Activated naive CD8-positive, alpha-beta T cell treated with anti-CD3 and anti-CD28 coated beads, Interleukin-2, amount 10 ng/mL, durations not matched to agents 7 days and 5 days (primary cell): ENCODE data around the gene NRXN3. TPM values are rescaled to one million over a fixed set of nuclear protein-coding genes. Genes with fewer than 3 reads are reported as not detected.

Experiments
- ATAC-seq: fragments of 150-1000 bp; cut with Tn5 transposase; one replicate; pipeline ENCODE4 v1.10.0; 2021; ENCODE audit warnings: low read depth, moderate library complexity
- POLR2A ChIA-PET: fragments of 350-600 bp; sonication (Branson Sonifier 250); formaldehyde crosslinking; loops from one replicate; lab custom pipeline; 2021; ENCODE audit warnings: antibody characterized with exemption; lab: Charles Lee
- DNase-seq: peaks from one replicate; pipeline ENCODE4 v3.0.0; 2021
- H3K27ac Mint-ChIP-seq: one replicate; pipeline ENCODE4 v1.8.0; 2022; ENCODE audit warnings: mild to moderate bottlenecking, mixed read lengths
- H3K27me3 Mint-ChIP-seq: one replicate; pipeline ENCODE4 v1.8.0; 2022; ENCODE audit warnings: mild to moderate bottlenecking, moderate library complexity, mixed read lengths
- H3K36me3 Mint-ChIP-seq: one replicate; pipeline ENCODE4 v1.8.0; 2021; ENCODE audit warnings: mild to moderate bottlenecking, mixed read lengths
- H3K4me1 Mint-ChIP-seq: one replicate; pipeline ENCODE4 v1.8.0; 2021; ENCODE audit warnings: mixed read lengths
- H3K4me3 Mint-ChIP-seq: one replicate; pipeline ENCODE4 v1.8.0; 2022; ENCODE audit warnings: mild to moderate bottlenecking, moderate library complexity, mixed read lengths
- H3K9me3 Mint-ChIP-seq: one replicate; pipeline ENCODE4 v1.8.0; 2021; ENCODE audit warnings: mixed read lengths
- total RNA-seq, 2 experiments: library from RNA; stranded (reverse); gene quantifications; one replicate each; pipeline ENCODE4 v1.2.3, GENCODE V29; 2021

Gene NRXN3
- total RNA-seq, 2 experiments from 2014 or later = not detected

- POLR2A ChIA-PET = no interaction called here
- H3K27me3 Mint-ChIP-seq = no peaks in the 10 kb centered on the region
- H3K4me3 Mint-ChIP-seq = no peak overlapping the region
- ATAC-seq (no peak), DNase-seq (no peak)
- H3K4me1 Mint-ChIP-seq = no peaks in the 10 kb centered on the region
- no peaks in the 10 kb centered on the region for H3K36me3 Mint-ChIP-seq
- H3K9me3 Mint-ChIP-seq = peaks cover 1% of the 10 kb centered on the region
- no peak overlapping the region for H3K27ac Mint-ChIP-seq
Observed at GRCh38 chr14:78633752-78634151, 463.6 kb downstream of the NRXN3 start.

GRCh38 chr14:78637489-78637888 lies 467.3 kb downstream of the NRXN3 start:
- no peaks in the 10 kb centered on the region for H3K36me3 Mint-ChIP-seq
- no peak for ATAC-seq
- H3K4me3 Mint-ChIP-seq = no peak overlapping the region
- H3K27me3 Mint-ChIP-seq = peaks cover 2% of the 10 kb centered on the region
- DNase-seq = no peak
- H3K4me1 Mint-ChIP-seq = no peaks in the 10 kb centered on the region
- POLR2A ChIA-PET = no interaction called here
- no peaks in the 10 kb centered on the region for H3K9me3 Mint-ChIP-seq
- H3K27ac Mint-ChIP-seq = no peak overlapping the region

- no peak overlapping the region for H3K27ac Mint-ChIP-seq
- no peak for ATAC-seq
- H3K9me3 Mint-ChIP-seq = no peaks in the 10 kb centered on the region
Observed at GRCh38 chr14:78637908-78638475, 467.8 kb downstream of the NRXN3 start.

GRCh38 chr14:78638926-78639325 lies 468.8 kb downstream of the NRXN3 start:
- Mint-ChIP-seq H3K4me1 (no peaks in the 10 kb centered on the region), H3K4me3 (no peak overlapping the region), H3K27ac (no peak overlapping the region), H3K36me3 (no peaks in the 10 kb centered on the region), H3K27me3 (peaks cover 2% of the 10 kb centered on the region), H3K9me3 (no peaks in the 10 kb centered on the region)
- DNase-seq (no peak), ATAC-seq (no peak)
- POLR2A ChIA-PET = no interaction called here

More at GRCh38 chr14:78637908-78638475, 467.8 kb downstream of the NRXN3 start:
- Mint-ChIP-seq H3K36me3 (no peaks in the 10 kb centered on the region), H3K27me3 (peaks cover 2% of the 10 kb centered on the region), H3K4me1 (no peaks in the 10 kb centered on the region), H3K4me3 (no peak overlapping the region)
- no peak for DNase-seq
- POLR2A ChIA-PET = no interaction called here

- H3K4me3 Mint-ChIP-seq = no peak overlapping the region
- POLR2A ChIA-PET = no interaction called here
- H3K36me3 Mint-ChIP-seq = no peaks in the 10 kb centered on the region
- no peak overlapping the region for H3K27ac Mint-ChIP-seq
- DNase-seq = no peak
- no peak for ATAC-seq
- H3K27me3 Mint-ChIP-seq = peaks cover 2% of the 10 kb centered on the region
- no peaks in the 10 kb centered on the region for H3K9me3 Mint-ChIP-seq
- H3K4me1 Mint-ChIP-seq = no peaks in the 10 kb centered on the region
Observed at GRCh38 chr14:78644824-78645559, 474.8 kb downstream of the NRXN3 start.

- no peak overlapping the region for H3K4me3 Mint-ChIP-seq
- no peaks in the 10 kb centered on the region for H3K4me1 Mint-ChIP-seq
- ATAC-seq (no peak), DNase-seq (no peak)
- H3K27ac Mint-ChIP-seq = no peak overlapping the region
- peaks cover 2% of the 10 kb centered on the region for H3K9me3 Mint-ChIP-seq
- POLR2A ChIA-PET = interaction anchor here (0.7 kb wide), 1 partner anchor 31 kb away, joined by 3 read pairs; no protein-coding TSS in a partner anchor
- H3K36me3 Mint-ChIP-seq = no peaks in the 10 kb centered on the region
- peaks cover 2% of the 10 kb centered on the region for H3K27me3 Mint-ChIP-seq
Observed at GRCh38 chr14:78652727-78653126, 482.6 kb downstream of the NRXN3 start.

- Mint-ChIP-seq H3K4me1 (no peaks in the 10 kb centered on the region), H3K4me3 (no peak overlapping the region), H3K27ac (no peak overlapping the region), H3K9me3 (peaks cover 2% of the 10 kb centered on the region), H3K36me3 (no peaks in the 10 kb centered on the region), H3K27me3 (peaks cover 2% of the 10 kb centered on the region)
- DNase-seq (no peak), ATAC-seq (no peak)
- POLR2A ChIA-PET = interaction anchor here (0.7 kb wide), 1 partner anchor 31 kb away, joined by 3 read pairs; no protein-coding TSS in a partner anchor
Observed at GRCh38 chr14:78653173-78653572, 483.0 kb downstream of the NRXN3 start.

- Mint-ChIP-seq H3K4me1 (no peaks in the 10 kb centered on the region), H3K36me3 (no peaks in the 10 kb centered on the region), H3K9me3 (peaks cover 2% of the 10 kb centered on the region), H3K27me3 (no peaks in the 10 kb centered on the region), H3K27ac (no peak overlapping the region), H3K4me3 (no peak overlapping the region)
- POLR2A ChIA-PET = no interaction called here
- DNase-seq (no peak), ATAC-seq (no peak)
Observed at GRCh38 chr14:78657451-78657850, 487.3 kb downstream of the NRXN3 start.

- Mint-ChIP-seq H3K4me1 (no peaks in the 10 kb centered on the region), H3K27ac (no peak overlapping the region), H3K4me3 (no peak overlapping the region), H3K27me3 (no peaks in the 10 kb centered on the region), H3K9me3 (no peaks in the 10 kb centered on the region), H3K36me3 (no peaks in the 10 kb centered on the region)
- DNase-seq (no peak), ATAC-seq (no peak)
- POLR2A ChIA-PET = no interaction called here
Observed at GRCh38 chr14:78664841-78665240, 494.7 kb downstream of the NRXN3 start.

GRCh38 chr14:78666336-78667056 lies 496.3 kb downstream of the NRXN3 start:
- DNase-seq (no peak), ATAC-seq (no peak)
- Mint-ChIP-seq H3K36me3 (no peaks in the 10 kb centered on the region), H3K9me3 (no peaks in the 10 kb centered on the region), H3K27me3 (no peaks in the 10 kb centered on the region), H3K4me3 (no peak overlapping the region), H3K27ac (no peak overlapping the region), H3K4me1 (no peaks in the 10 kb centered on the region)
- POLR2A ChIA-PET = no interaction called here

- no peaks in the 10 kb centered on the region for H3K36me3 Mint-ChIP-seq
- H3K4me1 Mint-ChIP-seq = no peaks in the 10 kb centered on the region
Observed at GRCh38 chr14:78667141-78667540, 497.0 kb downstream of the NRXN3 start.

GRCh38 chr14:78673845-78674244 lies 503.7 kb downstream of the NRXN3 start:
- H3K4me1 Mint-ChIP-seq = no peaks in the 10 kb centered on the region
- no peak for DNase-seq
- POLR2A ChIA-PET = no interaction called here
- no peaks in the 10 kb centered on the region for H3K36me3 Mint-ChIP-seq
- H3K4me3 Mint-ChIP-seq = no peak overlapping the region
- no peak overlapping the region for H3K27ac Mint-ChIP-seq
- no peak for ATAC-seq
- no peaks in the 10 kb centered on the region for H3K9me3 Mint-ChIP-seq
- H3K27me3 Mint-ChIP-seq = no peaks in the 10 kb centered on the region

More at GRCh38 chr14:78667141-78667540, 497.0 kb downstream of the NRXN3 start:
- ATAC-seq (no peak), DNase-seq (no peak)
- no peak overlapping the region for H3K4me3 Mint-ChIP-seq
- H3K27me3 Mint-ChIP-seq = no peaks in the 10 kb centered on the region
- H3K27ac Mint-ChIP-seq = no peak overlapping the region
- POLR2A ChIA-PET = no interaction called here
- no peaks in the 10 kb centered on the region for H3K9me3 Mint-ChIP-seq

- POLR2A ChIA-PET = no interaction called here
- Mint-ChIP-seq H3K4me1 (no peaks in the 10 kb centered on the region), H3K36me3 (no peaks in the 10 kb centered on the region), H3K27ac (no peak overlapping the region), H3K4me3 (no peak overlapping the region), H3K9me3 (no peaks in the 10 kb centered on the region), H3K27me3 (no peaks in the 10 kb centered on the region)
- ATAC-seq = no peak
- no peak for DNase-seq
Observed at GRCh38 chr14:78674820-78675219, 504.6 kb downstream of the NRXN3 start.

GRCh38 chr14:78683206-78683605 lies 513.0 kb downstream of the NRXN3 start:
- Mint-ChIP-seq H3K9me3 (no peaks in the 10 kb centered on the region), H3K4me1 (no peaks in the 10 kb centered on the region), H3K4me3 (no peak overlapping the region), H3K27me3 (no peaks in the 10 kb centered on the region), H3K27ac (no peak overlapping the region), H3K36me3 (no peaks in the 10 kb centered on the region)
- ATAC-seq = no peak
- POLR2A ChIA-PET = no interaction called here
- DNase-seq = no peak
